Nephron progenitor cell (in vitro differentiated cells): Measurements from ENCODE around the gene TEX47.
A peak's percentile ranks its signal among the peaks of the same experiment; 100 is the strongest.

Experiments used
- DNase-seq: peaks from one replicate; pipeline ENCODE4 v3.0.0; 2021
- H3K27ac Mint-ChIP-seq: 2 replicates; pipeline ENCODE4 v1.8.0; 2021; ENCODE audit warnings: mild to moderate bottlenecking, moderate library complexity, mixed read lengths
- H3K27me3 Mint-ChIP-seq: 2 replicates; pipeline ENCODE4 v1.8.0; 2021; ENCODE audit warnings: mild to moderate bottlenecking, low read depth, mixed read lengths; ENCODE audit not compliant: poor library complexity
- H3K36me3 Mint-ChIP-seq: 2 replicates; pipeline ENCODE4 v1.8.0; 2021; ENCODE audit warnings: low read depth, mixed read lengths
- H3K4me1 Mint-ChIP-seq: 2 replicates; pipeline ENCODE4 v1.8.0; 2021; ENCODE audit warnings: mixed read lengths
- H3K4me3 Mint-ChIP-seq: 2 replicates; pipeline ENCODE4 v1.8.0; 2021; ENCODE audit warnings: mild to moderate bottlenecking, moderate library complexity, mixed read lengths
- H3K9me3 Mint-ChIP-seq: 2 replicates; pipeline ENCODE4 v1.8.0; 2021; ENCODE audit warnings: mild to moderate bottlenecking, moderate library complexity, mixed read lengths
- CTCF ChIP-seq: fragments of 200-600 bp; sonication (generic); IDR thresholded peaks from 2 replicates; pipeline ENCODE4 v1.5.0; 2021; ENCODE audit warnings: antibody characterized with exemption

The TEX47 gene

GRCh38 chr7:88775838-88776237 is 19.7 kb downstream of the TEX47 start:
- H3K27ac Mint-ChIP-seq = no peak overlapping the region
- peaks cover 3% of the 10 kb centered on the region for H3K27me3 Mint-ChIP-seq
- no peak for TF ChIP-seq CTCF
- no peaks in the 10 kb centered on the region for H3K9me3 Mint-ChIP-seq
- H3K4me3 Mint-ChIP-seq = no peak overlapping the region
- no peaks in the 10 kb centered on the region for H3K36me3 Mint-ChIP-seq
- H3K4me1 Mint-ChIP-seq = no peaks in the 10 kb centered on the region
- no peak for DNase-seq

GRCh38 chr7:88772776-88773175 is 22.8 kb downstream of the TEX47 start:
- H3K27ac Mint-ChIP-seq = no peak overlapping the region
- H3K36me3 Mint-ChIP-seq = no peaks in the 10 kb centered on the region
- peaks cover 3% of the 10 kb centered on the region for H3K27me3 Mint-ChIP-seq
- TF ChIP-seq CTCF = no peak
- H3K4me1 Mint-ChIP-seq = no peaks in the 10 kb centered on the region
- no peak overlapping the region for H3K4me3 Mint-ChIP-seq
- no peak for DNase-seq
- H3K9me3 Mint-ChIP-seq = no peaks in the 10 kb centered on the region

DNA sequence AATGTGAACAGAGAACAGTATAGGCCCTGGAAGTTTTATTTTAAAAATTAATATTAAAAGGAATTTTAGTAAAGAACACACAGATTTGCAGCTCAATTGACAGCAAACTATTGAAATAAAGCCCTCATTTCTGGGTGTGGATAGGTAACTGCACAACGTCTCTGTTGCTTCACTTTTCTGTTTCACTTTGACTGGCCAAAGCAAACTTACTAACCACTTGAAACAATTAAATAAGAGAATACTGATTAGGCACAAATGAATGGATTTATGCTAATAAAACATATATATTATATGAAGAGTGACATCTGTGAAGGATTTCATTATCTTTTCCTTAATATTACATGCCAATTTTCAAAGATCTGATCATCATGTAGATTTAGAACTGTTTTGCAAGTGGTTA is 24.1 kb downstream of the TEX47 start:
- no peak overlapping the region for H3K27ac Mint-ChIP-seq
- H3K36me3 Mint-ChIP-seq = no peaks in the 10 kb centered on the region
- no peak for DNase-seq
- no peak for TF ChIP-seq CTCF
- no peaks in the 10 kb centered on the region for H3K9me3 Mint-ChIP-seq
- H3K27me3 Mint-ChIP-seq = peaks cover 6% of the 10 kb centered on the region
- H3K4me1 Mint-ChIP-seq = no peaks in the 10 kb centered on the region
- no peak overlapping the region for H3K4me3 Mint-ChIP-seq

- peaks cover 44% of the 10 kb centered on the region for H3K27me3 Mint-ChIP-seq
- no peaks in the 10 kb centered on the region for H3K9me3 Mint-ChIP-seq
- no peak overlapping the region for H3K27ac Mint-ChIP-seq
- no peak for DNase-seq
- H3K4me1 Mint-ChIP-seq = peaks cover 15% of the 10 kb centered on the region
- no peak overlapping the region for H3K4me3 Mint-ChIP-seq
- TF ChIP-seq CTCF = no peak
- H3K36me3 Mint-ChIP-seq = no peaks in the 10 kb centered on the region
These were observed 33.8 kb downstream of the TEX47 start for GRCh38 chr7:88761779-88762178.

- Mint-ChIP-seq H3K4me1 (peaks cover 15% of the 10 kb centered on the region), H3K4me3 (peak overlapping the region; percentile 85), H3K27ac (no peak overlapping the region), H3K36me3 (no peaks in the 10 kb centered on the region), H3K9me3 (no peaks in the 10 kb centered on the region), H3K27me3 (peaks cover 49% of the 10 kb centered on the region)
- DNase-seq = no peak
- no peak for TF ChIP-seq CTCF
These were observed 35.4 kb downstream of the TEX47 start for GRCh38 chr7:88760136-88760515.

DNA sequence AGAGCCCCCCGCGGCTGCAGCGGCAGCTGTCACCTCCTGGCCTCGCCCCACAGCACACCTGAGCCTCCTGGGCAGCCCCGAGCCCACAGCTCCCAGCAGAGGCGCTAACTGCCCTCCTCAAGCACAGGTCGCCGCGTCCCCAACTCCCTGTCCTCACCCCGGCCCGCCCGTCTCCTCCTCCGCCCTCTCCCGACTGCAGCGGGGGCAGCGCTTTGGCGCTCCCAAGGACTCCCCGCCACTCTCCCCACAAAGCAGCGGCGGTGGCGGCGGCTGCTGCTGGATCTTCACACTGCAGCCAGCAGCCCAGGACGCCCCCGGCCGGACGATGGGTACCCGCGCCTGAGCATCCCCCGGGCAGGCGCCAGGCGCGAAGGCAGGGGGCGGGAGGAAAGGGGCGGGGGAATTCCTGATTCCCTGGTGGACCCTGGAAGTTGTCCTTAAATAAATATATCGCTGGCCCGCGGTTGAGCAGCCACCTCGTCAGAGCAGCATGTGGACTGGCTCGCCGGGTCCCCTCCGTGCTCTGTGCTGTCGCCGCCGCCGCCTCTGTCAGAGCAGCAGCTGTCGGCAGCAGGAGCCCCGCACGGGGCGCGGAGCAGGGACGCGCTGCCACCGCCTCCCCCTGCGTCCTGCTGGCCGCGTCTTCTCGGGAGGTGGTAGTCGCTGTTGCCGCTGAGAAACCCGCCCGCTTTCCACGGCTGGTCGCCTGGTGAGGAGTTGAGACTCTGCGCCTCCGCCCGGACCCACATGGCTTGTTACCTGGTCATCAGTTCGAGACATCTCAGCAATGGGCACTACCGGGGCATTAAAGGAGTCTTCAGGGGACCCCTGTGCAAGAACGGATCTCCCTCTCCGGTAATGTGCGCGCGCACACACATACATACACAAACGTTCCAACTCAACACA is 36.1 kb downstream of the TEX47 start, which contains the start of gene ZNF804B:
Gene ZNF804B, plus strand, starts transcription at position 471 of the 906 bp plus-strand sequence. Its CDS starts 277 bp downstream, at position 748.
- Mint-ChIP-seq H3K9me3 (no peaks in the 10 kb centered on the region), H3K36me3 (no peaks in the 10 kb centered on the region), H3K4me3 (peak within 1 kb of the TSS; percentile 85), H3K4me1 (peaks cover 15% of the 10 kb centered on the region), H3K27ac (no peak within 1 kb of the TSS), H3K27me3 (peaks cover 49% of the 10 kb centered on the region)
- no peak for TF ChIP-seq CTCF
- peak; percentile 78 for DNase-seq
